Esophagus muscularis mucosa (tissue), 4 donors: Measurements from ENCODE around the gene CNIH4. TPM values are rescaled to one million over a fixed set of nuclear protein-coding genes. Genes with fewer than 3 reads are reported as not detected.

Source experiments
- DNase-seq: peaks from one replicate; pipeline ENCODE4 v3.0.0-alpha.2; 2017; ENCODE audit errors: extremely low spot score
- H3K27ac ChIP-seq, 4 donors: fragments of 200-600 bp; sonication (generic); replicated peaks in 1 of 4; 1 replicate in 3 of 4; 2 replicates in 1 of 4; pipeline ENCODE4 v1.5.1; 2016 to 2019; ENCODE audit warnings: mild to moderate bottlenecking in 1 of 4
- H3K27me3 ChIP-seq, 4 donors: fragments of 200-600 bp; sonication (generic); one replicate each; pipeline versions ENCODE4 v1.5.1 to v1.6.0; 2016 to 2019
- H3K36me3 ChIP-seq, 4 donors: fragments of 200-600 bp; sonication (generic); one replicate each; pipeline ENCODE4 v1.5.1; 2016 to 2019
- H3K4me1 ChIP-seq, 4 donors: fragments of 200-600 bp; sonication (generic); one replicate each; pipeline ENCODE4 v1.5.1; 2016 to 2019
- H3K4me3 ChIP-seq, 4 donors: fragments of 200-600 bp; sonication (generic); 1 replicate in 2 of 4; 2 replicates in 2 of 4; pipeline ENCODE4 v1.5.1; 2016 to 2019; ENCODE audit warnings: mild to moderate bottlenecking in 4 of 4, moderate library complexity in 1 of 4
- H3K9me3 ChIP-seq, 4 donors: fragments of 200-600 bp; sonication (generic); 1 replicate in 3 of 4; 2 replicates in 1 of 4; pipeline ENCODE4 v1.5.1; 2016 to 2019
- CTCF ChIP-seq, 3 experiments: fragments of 200-600 bp in 2 of 3; fragments of 450-650 bp in 1 of 3; sonication (generic) in 2 of 3; IDR thresholded peaks; one replicate each; pipeline ENCODE4 v1.5.1; 2017 to 2019; ENCODE audit warnings: antibody characterized with exemption in 3 of 3, mild to moderate bottlenecking in 2 of 3, moderate library complexity in 1 of 3
- EP300 ChIP-seq: sonication (generic); formaldehyde crosslinking; IDR thresholded peaks from one replicate; pipeline ENCODE4 v1.6.1; 2017; ENCODE audit warnings: antibody characterized with exemption
- POLR2A ChIP-seq: fragments of 450-650 bp; IDR thresholded peaks from one replicate; pipeline ENCODE4 v1.6.1; 2017; ENCODE audit warnings: antibody characterized with exemption, moderate library complexity, mild to moderate bottlenecking, low read depth
- POLR2AphosphoS5 ChIP-seq, 2 donors: sonication (generic); formaldehyde crosslinking; IDR thresholded peaks; one replicate each; pipeline ENCODE4 v1.6.1; 2017; ENCODE audit warnings: antibody characterized with exemption in 2 of 2
- WGBS: methylation state at CpG from one replicate; pipeline ENCODE4 v1.1.5; 2018; 5-methylcytosine and 5-hydroxymethylcytosine counted together
- intact Hi-C: fragments of 100-400 bp; cut with DNase I; formaldehyde crosslinking; loops from one replicate; pipeline ENCODE4 v1.15.1; 2023
- total RNA-seq, 4 donors: library from RNA; depleted of rRNA; stranded (reverse); fragments of >200 nt; gene quantifications; one replicate each; pipeline versions ENCODE4 v1.1.0 to v1.2.1, GENCODE V29; 2016

CNIH4 gene
- total RNA-seq, 4 donors from 2014 or later = 34.0 to 61.0 (median 46.9) TPM

GRCh38 chr1:224392411-224393249, 36.0 kb downstream of the CNIH4 start:
- WGBS = 91% methylated on average over 4 of the region's 4 CpGs
- intact Hi-C loops = no loop called here
- Histone ChIP-seq H3K27me3 (no peaks in the 10 kb centered on the region), H3K4me3 (no peak overlapping the region), H3K27ac (no peak overlapping the region), H3K9me3 (no peaks in the 10 kb centered on the region), H3K36me3 (peaks cover 73 to 99% (median 90%) of the 10 kb centered on the region in 4 donors), H3K4me1 (no peaks in the 10 kb centered on the region)
- no peak for TF ChIP-seq CTCF (IDR thresholded peaks at IDR 0.05)
- TF ChIP-seq POLR2A = no peak
- TF ChIP-seq POLR2AphosphoS5 (IDR thresholded peaks at IDR 0.05) = no peak
- TF ChIP-seq EP300 = no peak
- no peak for DNase-seq

DNA sequence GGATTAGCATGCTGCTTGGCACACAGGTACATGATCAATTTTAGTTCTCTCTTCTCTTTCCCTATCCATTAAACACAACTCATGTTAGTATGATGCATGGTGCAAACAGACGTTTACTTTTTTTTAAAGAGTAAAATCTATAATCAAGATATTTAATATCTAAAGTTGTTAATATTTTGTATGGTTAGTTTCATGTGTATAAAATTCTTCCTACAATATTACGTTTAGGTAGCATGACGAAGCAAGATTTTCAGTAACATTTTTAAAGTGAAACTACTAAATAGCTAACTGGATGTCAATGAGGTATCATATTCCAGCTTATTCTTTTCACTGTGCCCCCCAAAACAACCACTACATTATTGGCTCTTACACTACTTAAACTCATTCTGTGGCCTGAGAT, 36.6 kb downstream of the CNIH4 start:
- Histone ChIP-seq H3K4me1 (no peaks in the 10 kb centered on the region), H3K27me3 (no peaks in the 10 kb centered on the region), H3K4me3 (no peak overlapping the region), H3K36me3 (peaks cover 70 to 99% (median 93%) of the 10 kb centered on the region in 4 donors), H3K27ac (no peak overlapping the region), H3K9me3 (no peaks in the 10 kb centered on the region)
- DNase-seq = no peak
- TF ChIP-seq CTCF (IDR thresholded peaks at IDR 0.05) (no peak), EP300 (no peak)
- intact Hi-C loops = no loop called here
- WGBS = 81% methylated on average over 3 of the region's 3 CpGs

GRCh38 chr1:224399887-224400286, 43.2 kb downstream of the CNIH4 start:
- WGBS = 73% methylated on average over 1 of the region's 1 CpG
- no peak for TF ChIP-seq EP300
- TF ChIP-seq POLR2AphosphoS5 (IDR thresholded peaks at IDR 0.05) = no peak
- no peak for TF ChIP-seq CTCF (IDR thresholded peaks at IDR 0.05)
- TF ChIP-seq POLR2A = no peak
- intact Hi-C loops = no loop called here
- H3K4me1 ChIP-seq = peaks cover 0 to 8% (median 0%) of the 10 kb centered on the region in 4 donors
- DNase-seq = no peak
- H3K9me3 ChIP-seq = no peaks in the 10 kb centered on the region
- H3K27me3 ChIP-seq = no peaks in the 10 kb centered on the region
- H3K4me3 ChIP-seq = no peak overlapping the region
- peaks cover 65 to 98% (median 83%) of the 10 kb centered on the region in 4 donors for H3K36me3 ChIP-seq
- no peak overlapping the region for H3K27ac ChIP-seq

GRCh38 chr1:224402472-224403036, 45.9 kb downstream of the CNIH4 start:
- TF ChIP-seq POLR2AphosphoS5 (IDR thresholded peaks at IDR 0.05) (no peak), CTCF (IDR thresholded peaks at IDR 0.05) (no peak), POLR2A (no peak), EP300 (no peak)
- DNase-seq = no peak
- no peaks in the 10 kb centered on the region for H3K9me3 ChIP-seq
- H3K4me1 ChIP-seq = peaks cover 0 to 17% (median 9%) of the 10 kb centered on the region in 4 donors
- no peak overlapping the region for H3K4me3 ChIP-seq
- peaks cover 58 to 97% (median 77%) of the 10 kb centered on the region in 4 donors for H3K36me3 ChIP-seq
- H3K27ac ChIP-seq = no peak overlapping the region
- H3K27me3 ChIP-seq = no peaks in the 10 kb centered on the region
- intact Hi-C loops = no loop called here
- WGBS = 67% methylated on average over 1 of the region's 1 CpG
